ENCODE results near the gene LRRC9.

LRRC9 gene

GRCh38 chr14:59919570-59920377, at the start of gene LRRC9:
TSS of gene LRRC9 (plus strand) at chr14:59920144.
- Histone ChIP-seq H3K4me1 (ENCODE audit: control insufficient read depth, insufficient read depth, low read length) (0 out of 2 replicates have a peak, but pooled peaks cover 1% of the 10 kb centered on the region), H3K9me3 (ENCODE audit: control insufficient read depth, insufficient read depth, low read length) (no peaks in the 10 kb centered on the region), H3K36me3 (ENCODE audit: control insufficient read depth, insufficient read depth, low read length) (no peaks in the 10 kb centered on the region), H3K27ac (ENCODE audit: low read length) (no peak within 1 kb of the TSS), H3K27me3 (ENCODE audit: control insufficient read depth, insufficient read depth, low read length) (no peaks in the 10 kb centered on the region), H3K4me3 (ENCODE audit: low read length) (peak within 1 kb of the TSS; percentile 76; the same call in 1 of the 2 replicates)
- peak; percentile 71 for DNase-seq (ENCODE audit: low read depth, low spot score)
- WGBS (ENCODE audit: insufficient coverage, insufficient read length) = no CpG with 5 or more reads among the region's 57 CpGs

DNA sequence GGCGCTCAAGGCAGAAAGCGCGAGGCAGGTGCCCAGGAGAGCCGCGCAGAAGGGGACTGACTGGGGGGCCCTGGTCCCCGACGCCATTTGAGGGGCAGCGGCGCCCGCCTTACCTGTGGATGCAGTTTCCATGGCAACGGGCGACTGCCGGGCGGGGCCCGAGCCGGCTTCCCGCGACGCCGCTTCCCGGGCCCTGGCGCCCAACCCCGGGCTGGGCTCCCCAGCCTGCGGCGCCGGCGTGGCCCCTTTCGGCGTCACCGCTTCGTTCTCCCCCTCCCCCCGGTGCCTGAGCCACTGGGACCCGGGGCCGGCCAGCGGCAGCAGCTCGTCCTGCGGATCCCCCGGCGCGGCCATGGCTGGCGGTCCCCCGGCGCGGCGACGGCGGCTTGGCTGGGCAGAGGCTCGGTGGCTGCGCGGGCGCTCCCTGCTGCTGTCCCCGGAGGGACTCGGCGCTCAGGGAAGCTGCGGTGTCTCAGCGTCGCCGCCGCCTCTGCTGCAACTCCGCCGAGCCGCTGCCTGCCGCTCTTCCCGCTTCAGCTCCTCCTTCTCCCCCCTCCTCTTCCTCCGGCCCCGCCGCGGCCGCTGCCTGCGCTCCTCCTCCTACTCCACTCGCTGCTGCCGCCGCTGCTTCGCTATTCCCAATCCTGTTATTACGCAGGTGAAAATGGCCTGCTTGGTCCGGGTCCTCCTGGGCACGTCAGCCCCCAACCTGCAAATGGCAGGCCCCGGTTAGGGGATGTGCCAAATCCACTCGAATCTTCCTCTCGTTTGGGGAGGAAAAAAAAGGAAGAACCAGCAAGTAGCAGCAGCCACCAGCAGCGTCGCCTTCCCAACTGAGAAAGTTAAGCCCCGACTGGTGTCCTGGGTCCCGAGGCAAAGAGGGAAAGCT, 49.4 kb upstream of the LRRC9 start, which contains the start of gene RTN1:
RTN1 (minus strand) TSS at position 500 of the 889 bp plus-strand sequence; CDS start at position 354, 146 bp downstream.
- H3K27me3 ChIP-seq (ENCODE audit: control insufficient read depth, insufficient read depth, low read length) = peaks cover 15% of the 10 kb centered on the region; the same call in 1 of the 2 replicates
- H3K4me1 ChIP-seq (ENCODE audit: control insufficient read depth, insufficient read depth, low read length) = peaks cover 2% of the 10 kb centered on the region; the same call in 1 of the 2 replicates
- WGBS (ENCODE audit: insufficient coverage, insufficient read length) = no CpG with 5 or more reads among the region's 84 CpGs
- no peaks in the 10 kb centered on the region for H3K36me3 ChIP-seq (ENCODE audit: control insufficient read depth, insufficient read depth, low read length)
- DNase-seq (ENCODE audit: low read depth, low spot score) = no peak
- no peaks in the 10 kb centered on the region for H3K9me3 ChIP-seq (ENCODE audit: control insufficient read depth, insufficient read depth, low read length)
- peak within 1 kb of the TSS; percentile 47 for H3K4me3 ChIP-seq (ENCODE audit: low read length)
- no peak within 1 kb of the TSS for H3K27ac ChIP-seq (ENCODE audit: low read length)

DNA sequence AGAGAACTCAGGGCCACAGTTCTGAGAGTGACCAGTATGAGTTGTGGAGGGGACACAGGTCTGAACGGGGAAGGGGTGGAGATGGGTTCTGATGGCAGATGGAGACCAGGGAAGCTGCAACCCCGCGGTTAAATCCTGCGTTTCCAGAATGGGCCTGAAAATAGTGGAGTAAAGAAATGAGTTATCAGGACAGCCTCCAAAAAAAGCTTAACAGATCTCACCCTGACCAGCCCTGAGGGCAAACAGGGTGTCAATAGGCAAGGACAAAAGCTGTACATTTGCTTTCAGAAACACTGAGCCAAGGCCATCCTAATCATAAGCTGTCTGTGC, 48.8 kb upstream of the LRRC9 start:
- WGBS (ENCODE audit: insufficient coverage, insufficient read length) = no CpG with 5 or more reads among the region's 4 CpGs
- Histone ChIP-seq H3K27me3 (ENCODE audit: control insufficient read depth, insufficient read depth, low read length) (peaks cover 15% of the 10 kb centered on the region; the same call in 1 of the 2 replicates), H3K4me1 (ENCODE audit: control insufficient read depth, insufficient read depth, low read length) (peaks cover 2% of the 10 kb centered on the region; the same call in 1 of the 2 replicates), H3K36me3 (ENCODE audit: control insufficient read depth, insufficient read depth, low read length) (no peaks in the 10 kb centered on the region), H3K27ac (ENCODE audit: low read length) (no peak overlapping the region), H3K4me3 (ENCODE audit: low read length) (peak overlapping the region; percentile 47; the same call in 1 of the 2 replicates), H3K9me3 (ENCODE audit: control insufficient read depth, insufficient read depth, low read length) (no peaks in the 10 kb centered on the region)
- DNase-seq (ENCODE audit: low read depth, low spot score) = no peak

DNA sequence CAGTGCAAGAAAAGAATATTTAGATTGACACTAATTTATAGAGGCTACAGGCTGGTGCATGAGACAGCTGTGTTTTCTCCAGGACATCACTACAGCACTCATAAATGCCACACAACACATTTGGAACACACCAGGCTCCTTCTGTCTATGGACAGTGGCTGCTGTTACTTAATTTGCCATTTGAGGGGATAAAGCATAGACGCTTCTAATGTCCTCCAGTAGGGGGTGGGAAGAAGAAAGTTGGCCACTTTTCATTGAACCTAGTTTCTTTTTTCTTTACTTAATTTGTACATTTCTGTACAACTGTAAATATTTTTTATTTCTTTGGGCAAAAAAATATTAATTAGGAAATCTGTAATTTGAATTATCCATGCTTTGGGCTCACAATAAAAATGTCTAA, 37.0 kb upstream of the LRRC9 start:
- no peak overlapping the region for H3K27ac ChIP-seq (ENCODE audit: low read length)
- H3K27me3 ChIP-seq (ENCODE audit: control insufficient read depth, insufficient read depth, low read length) = no peaks in the 10 kb centered on the region
- no peaks in the 10 kb centered on the region for H3K4me1 ChIP-seq (ENCODE audit: control insufficient read depth, insufficient read depth, low read length)
- WGBS (ENCODE audit: insufficient coverage, insufficient read length) = no CpG with 5 or more reads among the region's 1 CpG
- H3K4me3 ChIP-seq (ENCODE audit: low read length) = no peak overlapping the region
- H3K9me3 ChIP-seq (ENCODE audit: control insufficient read depth, insufficient read depth, low read length) = no peaks in the 10 kb centered on the region
- no peaks in the 10 kb centered on the region for H3K36me3 ChIP-seq (ENCODE audit: control insufficient read depth, insufficient read depth, low read length)
- no peak for DNase-seq (ENCODE audit: low read depth, low spot score)

DNA sequence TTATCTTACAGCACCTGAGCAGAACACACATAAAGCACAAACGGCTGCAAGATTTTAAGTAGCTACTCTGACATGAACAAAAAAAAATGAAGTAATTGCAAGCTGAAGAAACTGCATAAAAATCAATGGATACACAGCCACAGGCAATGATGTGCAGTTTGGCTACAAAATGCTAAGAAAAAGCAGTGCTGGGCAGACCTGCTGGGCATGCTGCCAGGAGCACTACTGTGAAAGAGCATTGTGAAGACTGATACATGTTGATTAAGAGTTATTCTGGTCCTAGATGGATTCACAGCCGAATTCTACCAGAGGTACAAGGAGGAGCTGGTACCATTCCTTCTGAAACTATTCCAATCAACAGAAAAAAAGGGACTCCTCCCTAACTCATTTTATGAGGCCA, 29.3 kb upstream of the LRRC9 start:
- Histone ChIP-seq H3K9me3 (ENCODE audit: control insufficient read depth, insufficient read depth, low read length) (no peaks in the 10 kb centered on the region), H3K36me3 (ENCODE audit: control insufficient read depth, insufficient read depth, low read length) (no peaks in the 10 kb centered on the region), H3K27ac (ENCODE audit: low read length) (no peak overlapping the region), H3K4me1 (ENCODE audit: control insufficient read depth, insufficient read depth, low read length) (no peaks in the 10 kb centered on the region), H3K4me3 (ENCODE audit: low read length) (no peak overlapping the region), H3K27me3 (ENCODE audit: control insufficient read depth, insufficient read depth, low read length) (no peaks in the 10 kb centered on the region)
- WGBS (ENCODE audit: insufficient coverage, insufficient read length) = no CpG with 5 or more reads among the region's 2 CpGs
- DNase-seq (ENCODE audit: low read depth, low spot score) = no peak

DNA sequence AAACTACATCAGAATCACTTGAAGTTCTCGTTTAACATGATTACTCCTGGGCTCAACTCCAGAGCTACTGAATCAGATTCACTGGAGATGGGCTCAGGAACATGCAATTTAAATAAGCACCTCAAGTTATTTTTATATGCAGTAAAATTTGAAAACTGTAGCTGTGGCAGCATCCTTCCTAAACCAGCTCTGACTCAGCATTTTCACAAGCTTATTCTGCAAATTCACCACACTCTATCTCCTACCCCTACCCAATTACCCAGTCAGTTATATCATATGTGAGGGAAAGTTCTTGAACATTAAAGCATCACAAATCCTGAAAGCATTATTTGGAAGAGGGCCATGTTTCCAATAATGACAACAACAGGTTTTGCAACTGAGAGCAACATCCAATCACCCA, 24.2 kb upstream of the LRRC9 start:
- Histone ChIP-seq H3K4me1 (ENCODE audit: control insufficient read depth, insufficient read depth, low read length) (no peaks in the 10 kb centered on the region), H3K9me3 (ENCODE audit: control insufficient read depth, insufficient read depth, low read length) (no peaks in the 10 kb centered on the region), H3K4me3 (ENCODE audit: low read length) (no peak overlapping the region), H3K27me3 (ENCODE audit: control insufficient read depth, insufficient read depth, low read length) (no peaks in the 10 kb centered on the region), H3K27ac (ENCODE audit: low read length) (no peak overlapping the region), H3K36me3 (ENCODE audit: control insufficient read depth, insufficient read depth, low read length) (no peaks in the 10 kb centered on the region)
- no CpG with 5 or more reads among the region's 1 CpG for WGBS (ENCODE audit: insufficient coverage, insufficient read length)
- DNase-seq (ENCODE audit: low read depth, low spot score) = no peak

GRCh38 chr14:59897757-59898383, 22.1 kb upstream of the LRRC9 start:
- H3K4me1 ChIP-seq (ENCODE audit: control insufficient read depth, insufficient read depth, low read length) = no peaks in the 10 kb centered on the region
- H3K27ac ChIP-seq (ENCODE audit: low read length) = no peak overlapping the region
- H3K36me3 ChIP-seq (ENCODE audit: control insufficient read depth, insufficient read depth, low read length) = no peaks in the 10 kb centered on the region
- H3K27me3 ChIP-seq (ENCODE audit: control insufficient read depth, insufficient read depth, low read length) = no peaks in the 10 kb centered on the region
- H3K4me3 ChIP-seq (ENCODE audit: low read length) = no peak overlapping the region
- WGBS (ENCODE audit: insufficient coverage, insufficient read length) = no CpG with 5 or more reads among the region's 8 CpGs
- DNase-seq (ENCODE audit: low read depth, low spot score) = no peak
- no peaks in the 10 kb centered on the region for H3K9me3 ChIP-seq (ENCODE audit: control insufficient read depth, insufficient read depth, low read length)

DNA sequence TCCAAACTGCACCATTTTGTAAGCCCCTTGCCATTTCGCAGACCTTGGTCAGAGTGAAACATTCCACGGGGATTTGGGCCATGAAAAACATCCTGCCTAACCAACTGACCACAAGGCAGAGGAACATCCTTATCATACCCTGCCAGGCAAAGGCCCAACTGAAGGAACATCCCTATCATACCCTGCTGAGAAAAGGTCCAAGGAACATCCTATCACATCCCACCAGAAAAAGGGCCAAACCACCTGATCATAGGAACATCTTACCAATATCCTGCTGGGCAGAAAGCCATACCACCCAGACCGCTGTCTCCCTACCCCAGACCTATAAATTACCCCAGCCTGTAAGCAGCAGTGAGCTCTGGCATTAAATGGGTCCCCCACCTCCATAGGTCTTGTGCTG, 19.4 kb upstream of the LRRC9 start:
- no peaks in the 10 kb centered on the region for H3K9me3 ChIP-seq (ENCODE audit: control insufficient read depth, insufficient read depth, low read length)
- no peak for DNase-seq (ENCODE audit: low read depth, low spot score)
- no peak overlapping the region for H3K4me3 ChIP-seq (ENCODE audit: low read length)
- no peaks in the 10 kb centered on the region for H3K27me3 ChIP-seq (ENCODE audit: control insufficient read depth, insufficient read depth, low read length)
- H3K4me1 ChIP-seq (ENCODE audit: control insufficient read depth, insufficient read depth, low read length) = no peaks in the 10 kb centered on the region
- WGBS (ENCODE audit: insufficient coverage, insufficient read length) = no CpG with 5 or more reads among the region's 3 CpGs
- no peak overlapping the region for H3K27ac ChIP-seq (ENCODE audit: low read length)
- no peaks in the 10 kb centered on the region for H3K36me3 ChIP-seq (ENCODE audit: control insufficient read depth, insufficient read depth, low read length)

DNA sequence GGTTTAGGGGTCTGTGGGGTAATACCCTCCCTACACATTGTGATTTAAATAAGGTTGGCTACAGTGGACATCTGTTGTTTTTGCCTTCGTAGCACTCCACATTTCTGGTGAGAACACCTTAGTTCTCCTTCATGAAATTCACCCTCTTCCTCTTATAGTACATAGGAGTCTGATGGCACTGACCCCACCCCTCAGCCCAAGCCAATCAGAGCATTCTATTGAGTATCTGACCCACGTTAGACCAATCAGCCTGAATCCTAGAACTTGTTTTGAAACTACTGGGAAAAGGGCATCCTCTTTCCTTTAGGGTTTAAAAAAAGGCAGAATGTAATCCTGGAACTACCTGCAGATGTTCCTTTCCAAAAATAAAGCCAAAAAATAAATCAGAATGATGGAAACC, 15.8 kb upstream of the LRRC9 start:
- Histone ChIP-seq H3K27me3 (ENCODE audit: control insufficient read depth, insufficient read depth, low read length) (no peaks in the 10 kb centered on the region), H3K4me3 (ENCODE audit: low read length) (no peak overlapping the region), H3K27ac (ENCODE audit: low read length) (no peak overlapping the region), H3K4me1 (ENCODE audit: control insufficient read depth, insufficient read depth, low read length) (no peaks in the 10 kb centered on the region), H3K36me3 (ENCODE audit: control insufficient read depth, insufficient read depth, low read length) (no peaks in the 10 kb centered on the region), H3K9me3 (ENCODE audit: control insufficient read depth, insufficient read depth, low read length) (no peaks in the 10 kb centered on the region)
- WGBS (ENCODE audit: insufficient coverage, insufficient read length) = no CpG with 5 or more reads among the region's 2 CpGs
- no peak for DNase-seq (ENCODE audit: low read depth, low spot score)

GRCh38 chr14:59905188-59905587, 14.8 kb upstream of the LRRC9 start:
- no peak overlapping the region for H3K4me3 ChIP-seq (ENCODE audit: low read length)
- H3K27me3 ChIP-seq (ENCODE audit: control insufficient read depth, insufficient read depth, low read length) = no peaks in the 10 kb centered on the region
- H3K27ac ChIP-seq (ENCODE audit: low read length) = no peak overlapping the region
- WGBS (ENCODE audit: insufficient coverage, insufficient read length) = no CpG with 5 or more reads among the region's 2 CpGs
- no peaks in the 10 kb centered on the region for H3K36me3 ChIP-seq (ENCODE audit: control insufficient read depth, insufficient read depth, low read length)
- DNase-seq (ENCODE audit: low read depth, low spot score) = no peak
- no peaks in the 10 kb centered on the region for H3K4me1 ChIP-seq (ENCODE audit: control insufficient read depth, insufficient read depth, low read length)
- H3K9me3 ChIP-seq (ENCODE audit: control insufficient read depth, insufficient read depth, low read length) = no peaks in the 10 kb centered on the region
